Muscle of back (tissue), 11 donors: ENCODE measurements around the gene SVEP1. TPM values are rescaled to one million over a fixed set of nuclear protein-coding genes. Genes with fewer than 3 reads are reported as not detected.
A peak's percentile ranks its signal among the peaks of the same experiment; 100 is the strongest.
"Not testable (repeated sequence)": the region's sequence is repeated elsewhere in the genome, so short reads cannot be mapped to it uniquely, and the experiment has no call there.

Experiments used
- DNase-seq, 3 donors: peaks; one replicate each; pipeline versions ENCODE4 v3.0.0 to v3.0.0-alpha.2; 2013
- polyA plus RNA-seq, 10 donors: library from polyadenylated mRNA; unstranded; fragments of 120-200 nt; gene quantifications; one replicate each; pipeline ENCODE4 v1.2.1, GENCODE V29; 2013; ENCODE audit not compliant: insufficient read length in 10 of 10

Gene SVEP1
- polyA plus RNA-seq, 10 donors = 23.8 to 58.6 (median 26.4) TPM

- no peak for DNase-seq
Measured at GRCh38 chr9:110580850-110581249, 1.3 kb upstream of the SVEP1 start.

GRCh38 chr9:110579862-110580219, 300 bp upstream of the SVEP1 start:
- DNase-seq = peak; percentile 83 to 91 (median 85)

GRCh38 chr9:110578575-110579033, 937 bp downstream of the SVEP1 start:
- no peak for DNase-seq

DNA sequence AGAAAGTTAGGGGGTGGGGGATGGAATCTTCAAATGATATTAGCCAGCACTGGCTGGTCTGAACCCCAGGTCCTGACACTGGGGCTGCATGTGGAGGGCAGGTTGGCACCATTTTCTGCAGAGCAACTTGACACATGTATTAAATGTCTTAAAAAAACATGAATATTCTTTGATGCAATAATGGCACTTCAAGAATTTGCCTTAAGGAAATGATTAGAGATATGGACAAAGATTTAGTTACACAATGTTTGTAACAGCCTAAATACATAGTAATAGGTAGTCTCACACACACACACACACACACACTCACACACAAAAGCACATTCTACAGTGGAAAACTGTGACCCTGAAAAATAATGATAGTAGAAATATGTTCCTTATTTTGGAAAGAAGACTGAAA, 3.6 kb downstream of the SVEP1 start:
- no peak for DNase-seq

GRCh38 chr9:110575169-110575568, 4.4 kb downstream of the SVEP1 start:
- no peak for DNase-seq

DNA sequence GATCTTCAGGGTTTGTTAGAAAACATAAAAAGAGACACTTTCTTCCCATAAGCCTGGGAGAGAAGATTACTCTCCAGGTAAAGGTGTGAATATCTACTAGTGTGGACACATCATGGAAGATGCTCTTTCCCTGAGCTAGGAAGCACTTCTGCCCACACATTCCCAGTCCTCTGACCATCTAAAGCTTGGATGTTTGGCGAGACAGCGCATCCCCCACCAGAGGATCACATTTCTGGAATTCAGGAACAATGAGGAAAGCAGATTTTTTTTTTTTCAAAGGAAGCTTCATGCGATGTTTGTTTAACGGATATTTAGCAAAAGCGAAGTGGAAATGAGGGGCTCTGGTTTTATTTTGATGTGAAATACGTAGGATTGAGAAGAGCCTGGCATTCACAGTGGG, 6.2 kb downstream of the SVEP1 start:
- DNase-seq = no peak

- no peak for DNase-seq
Measured at GRCh38 chr9:110571801-110572483, 7.6 kb downstream of the SVEP1 start.

GRCh38 chr9:110566156-110566555, 13.4 kb downstream of the SVEP1 start:
- DNase-seq = no peak

DNA sequence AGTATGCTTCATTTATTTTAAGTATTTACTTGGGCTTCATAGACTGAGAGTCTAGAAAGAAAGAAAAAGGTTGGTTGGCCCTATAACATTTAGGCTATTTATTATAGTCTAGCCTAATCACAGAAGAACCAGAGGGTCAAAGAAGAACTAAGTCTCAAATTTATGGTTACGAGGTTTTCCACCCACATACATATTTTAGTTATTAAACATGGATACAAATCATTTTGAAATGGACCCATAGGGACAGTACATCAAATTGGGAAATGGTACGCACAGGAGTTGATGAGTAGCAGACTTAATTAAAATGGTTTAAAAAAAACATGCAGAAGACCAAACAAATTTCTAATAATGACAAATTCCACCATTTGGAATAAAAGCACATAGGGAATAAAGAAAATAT, 17.7 kb downstream of the SVEP1 start:
- DNase-seq = no peak

DNA sequence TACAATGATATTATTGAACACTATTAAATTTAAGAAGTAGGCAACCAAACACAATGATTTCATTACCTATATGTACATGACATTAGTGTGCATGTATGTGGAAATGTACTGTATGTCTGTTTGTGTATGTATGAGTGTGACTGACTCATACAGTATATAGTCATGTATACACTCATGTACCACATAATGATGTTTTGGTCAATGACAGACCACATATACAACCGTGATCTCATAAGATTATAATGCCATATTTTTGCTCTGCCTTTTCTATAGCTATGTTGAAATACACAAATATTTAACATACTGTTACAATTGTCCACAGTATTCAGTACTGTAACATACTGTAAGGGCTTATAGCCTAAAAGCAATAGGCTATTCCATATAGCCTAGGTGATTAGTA, 19.7 kb downstream of the SVEP1 start:
- no peak for DNase-seq

DNA sequence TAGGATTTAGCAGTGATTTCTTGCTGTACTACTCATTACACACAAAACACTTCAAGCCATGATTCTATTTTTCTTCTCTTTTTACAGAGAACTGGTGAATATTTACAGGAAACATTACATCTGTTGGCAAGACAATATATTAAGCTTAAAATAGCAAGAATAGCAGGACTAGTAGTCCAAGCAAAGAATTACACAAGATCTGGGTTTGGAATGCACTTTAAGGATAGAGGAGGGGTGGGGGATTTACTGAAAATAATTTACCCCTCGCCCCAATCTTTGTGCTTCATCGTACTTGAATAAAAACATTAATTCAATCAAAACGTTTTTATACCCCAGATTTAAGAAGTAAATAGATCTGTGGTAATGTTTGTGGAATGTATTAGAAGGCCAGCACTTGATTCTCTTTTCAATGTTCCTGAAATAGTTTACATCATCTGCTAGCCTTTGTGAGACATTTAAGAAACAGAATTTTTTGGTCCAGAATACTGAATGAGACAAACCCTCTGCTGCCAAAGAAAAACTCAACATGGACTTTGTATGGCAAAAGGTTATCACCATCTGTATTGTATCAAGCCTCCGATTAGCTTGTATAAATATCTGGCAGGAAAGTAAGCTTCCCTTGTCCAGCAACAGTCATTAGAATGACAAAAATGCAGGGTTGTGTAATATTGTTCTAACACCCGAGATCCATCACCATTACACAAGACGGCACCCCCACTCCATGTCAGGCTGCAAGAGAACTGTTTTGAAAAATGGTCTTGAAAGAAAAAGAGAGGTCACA, 23.8 kb downstream of the SVEP1 start:
- peak; percentile 78 to 87 (median 79) for DNase-seq

DNA sequence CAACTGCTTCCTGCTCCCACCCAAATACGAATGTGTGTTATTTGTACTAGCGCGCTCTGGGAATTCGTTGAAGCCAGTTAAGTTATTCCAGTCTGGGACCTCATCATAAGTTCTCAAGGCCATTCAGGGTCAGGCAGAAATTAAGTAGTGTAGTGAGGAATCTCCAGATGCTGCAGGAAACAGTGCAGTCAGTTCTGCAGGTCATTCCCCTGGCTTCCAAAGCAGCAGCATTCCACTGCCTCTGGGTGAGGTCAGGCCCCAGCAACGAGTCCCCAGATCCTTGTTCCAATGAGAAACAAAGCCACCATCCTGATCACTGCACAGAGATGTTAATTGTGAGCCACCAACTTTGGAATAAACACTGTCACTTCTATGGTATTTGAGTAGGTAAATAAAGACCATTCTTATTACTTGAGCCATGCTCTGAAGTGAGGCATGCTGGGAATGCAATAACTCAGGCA, 33.1 kb downstream of the SVEP1 start:
- peak in 2 of 3 donors; percentile 42 to 43 for DNase-seq

DNA sequence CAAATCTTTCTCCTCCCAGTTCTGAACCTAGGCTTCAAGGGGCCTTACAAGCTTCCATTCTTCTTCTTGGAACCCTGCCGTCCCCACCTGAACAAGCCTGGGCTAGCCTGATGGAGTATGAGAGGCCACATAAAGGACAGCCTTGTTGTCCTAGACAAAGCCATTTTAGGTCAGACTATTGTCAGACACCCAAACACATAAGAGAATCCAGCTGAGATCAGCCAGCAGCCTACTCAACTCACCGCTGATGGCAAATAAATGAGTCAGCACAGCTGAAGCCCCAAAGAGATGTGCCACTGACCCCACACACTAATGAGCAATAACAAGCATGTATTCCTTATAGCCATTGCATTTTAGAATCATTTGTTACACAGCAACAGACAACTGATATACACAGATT, 33.8 kb downstream of the SVEP1 start:
- no peak for DNase-seq

GRCh38 chr9:110543631-110544051, 35.9 kb downstream of the SVEP1 start:
- DNase-seq = peak; percentile 22 to 51 (median 25)

DNA sequence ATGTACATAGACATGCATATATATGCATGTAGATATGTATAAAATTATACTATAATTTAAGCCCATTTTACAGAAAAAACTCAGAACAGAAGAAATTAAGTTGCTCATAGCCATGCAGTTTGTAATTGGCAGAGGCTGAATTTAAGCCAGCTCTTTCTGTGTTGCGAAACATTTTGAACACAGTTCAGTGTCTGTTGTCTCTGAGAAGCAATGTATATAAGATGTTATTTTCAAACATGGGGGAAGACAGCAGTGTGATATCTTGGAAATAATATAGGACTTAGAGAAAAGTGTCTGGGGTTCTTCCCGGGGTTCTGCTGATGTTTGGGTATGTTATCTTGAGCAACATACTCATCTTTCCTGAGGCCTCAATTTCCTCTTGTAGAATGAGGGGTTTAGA, 37.6 kb downstream of the SVEP1 start:
- DNase-seq = no peak

DNA sequence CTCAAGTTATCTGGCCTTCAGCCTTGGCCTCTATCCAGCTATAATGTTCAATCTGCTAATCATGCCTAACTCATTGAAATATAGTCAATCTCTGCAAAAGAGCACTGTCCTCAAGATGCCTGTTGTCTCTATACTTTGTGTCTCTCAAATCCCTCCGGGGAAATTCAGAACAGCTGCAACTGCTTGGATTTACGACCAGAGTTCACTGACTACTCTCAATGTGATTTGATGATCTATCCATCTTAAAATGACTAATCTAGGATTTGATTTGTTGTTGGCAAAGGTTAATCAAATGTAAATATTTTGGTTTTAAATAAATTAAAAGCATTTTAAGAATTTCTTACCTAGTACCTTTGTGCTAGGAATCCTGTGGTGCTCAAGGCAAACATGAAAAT, 40.9 kb downstream of the SVEP1 start:
- peak in 1 of 3 donors; percentile 51 for DNase-seq

DNA sequence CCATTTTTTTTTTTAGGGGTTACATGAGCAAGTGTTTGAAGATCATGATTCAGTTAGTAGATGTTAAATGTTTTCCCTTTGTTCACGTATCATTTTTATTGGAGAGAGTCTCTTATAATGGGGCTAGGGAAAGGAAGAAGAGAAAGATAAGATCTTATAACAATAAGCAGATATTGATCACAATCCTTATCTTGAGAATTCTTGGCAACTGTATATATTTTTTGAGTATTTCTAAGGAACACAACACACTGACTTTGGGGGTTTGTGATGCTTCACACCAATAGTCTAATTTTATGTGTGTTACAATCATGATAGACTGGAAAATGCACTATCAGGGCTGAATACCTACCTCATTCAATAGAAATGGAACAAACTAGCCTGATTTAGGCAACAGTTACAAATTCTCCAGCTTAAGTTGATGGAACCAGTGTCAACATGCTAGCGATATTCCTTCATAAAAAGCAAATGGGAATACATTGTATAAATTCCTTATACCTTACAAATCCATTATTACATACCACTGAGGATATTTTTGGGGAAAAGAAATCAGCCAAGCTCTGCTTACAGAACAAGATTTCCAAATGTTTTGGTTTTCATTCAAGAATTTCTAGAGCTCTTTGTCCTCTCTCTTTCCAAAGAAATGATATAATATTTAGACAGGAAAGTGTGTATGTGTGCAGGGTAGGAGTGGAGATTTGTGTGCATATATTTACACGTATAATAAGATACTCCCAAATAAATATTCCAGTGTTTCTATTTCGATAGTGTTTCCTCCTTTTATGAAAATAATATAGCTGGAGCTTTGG, 41.5 kb downstream of the SVEP1 start:
- peak; percentile 69 to 89 (median 81) for DNase-seq

DNA sequence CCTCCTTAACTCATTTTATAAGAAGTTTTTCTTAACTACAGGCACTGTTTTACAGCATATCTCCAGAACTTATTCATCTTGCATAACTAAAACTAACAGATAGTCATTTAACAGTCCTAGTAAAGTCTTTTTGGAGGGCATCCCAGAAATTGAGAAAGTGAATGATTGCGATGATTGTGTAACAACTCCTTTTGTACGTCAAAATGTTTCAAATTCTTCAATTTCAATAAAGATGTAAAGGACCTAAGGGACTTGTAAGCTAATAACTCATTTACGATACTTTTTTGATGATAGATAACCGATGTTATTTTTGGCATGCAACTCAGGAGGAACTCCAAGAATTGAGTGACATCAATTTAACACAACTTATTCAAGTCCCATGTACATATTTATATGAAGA, 42.7 kb downstream of the SVEP1 start:
- DNase-seq = peak; percentile 73 to 90 (median 88)

DNA sequence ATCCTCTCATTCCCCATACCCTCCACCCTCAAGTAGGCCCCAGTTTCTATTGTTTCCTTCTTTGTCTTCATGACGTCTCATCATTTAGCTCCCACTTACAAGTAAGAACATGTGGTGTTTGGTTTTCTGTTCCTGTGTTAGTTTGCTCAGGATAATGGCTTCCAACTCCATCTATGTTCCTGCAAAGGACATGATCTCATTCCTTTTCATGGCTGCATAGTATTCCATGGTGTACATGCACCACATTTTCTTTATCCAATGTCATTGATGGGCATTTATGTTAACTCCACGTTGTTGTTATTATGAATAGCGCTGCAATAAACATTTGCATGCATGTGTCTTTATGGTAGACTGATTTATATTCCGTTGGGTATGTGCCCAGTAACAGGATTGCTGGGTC, 45.4 kb downstream of the SVEP1 start:
- not testable (repeated sequence) for DNase-seq

DNA sequence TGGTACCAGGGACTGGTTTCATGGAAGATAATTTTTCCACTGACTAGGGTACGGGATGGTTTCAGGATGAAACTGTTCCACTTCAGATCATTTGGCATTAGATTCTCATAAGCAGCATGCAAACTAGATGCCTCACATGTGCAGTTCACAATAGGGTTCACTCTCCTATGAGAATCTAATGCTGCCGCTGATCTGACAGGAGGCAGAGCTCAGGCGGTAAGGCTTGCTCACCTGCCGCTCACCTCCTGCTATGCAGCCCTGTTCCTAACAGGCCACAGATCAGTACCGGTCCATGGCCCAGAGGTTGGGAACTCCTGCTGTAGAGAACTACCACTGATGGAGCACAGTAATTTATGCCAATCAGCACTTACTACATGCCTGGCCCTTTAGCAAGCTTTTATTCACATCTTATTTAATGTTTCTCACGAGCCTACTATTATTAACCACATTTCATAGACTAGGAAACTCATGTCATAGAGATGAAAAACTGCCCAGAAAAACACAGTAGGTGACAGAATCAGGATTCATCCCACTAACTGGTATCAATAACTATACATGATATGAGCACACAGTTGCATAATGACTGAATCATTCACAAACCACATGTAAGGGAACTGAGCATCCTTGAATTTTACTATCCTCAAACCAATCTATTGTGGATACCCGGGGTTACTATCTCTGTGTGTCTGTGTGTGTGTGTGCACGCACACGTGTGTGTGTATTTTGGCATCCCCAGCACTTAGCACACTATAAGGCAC, 46.5 kb downstream of the SVEP1 start:
- no peak for DNase-seq

GRCh38 chr9:110531776-110532175, 47.8 kb downstream of the SVEP1 start:
- DNase-seq = peak in 1 of 3 donors; percentile 23

GRCh38 chr9:110531241-110531640, 48.3 kb downstream of the SVEP1 start:
- not testable (repeated sequence) for DNase-seq
